ENCODE measurements around the gene LTBR.
"Not testable (repeated sequence)": the region's sequence is repeated elsewhere in the genome, so short reads cannot be mapped to it uniquely, and the experiment has no call there.

Gene LTBR

DNA sequence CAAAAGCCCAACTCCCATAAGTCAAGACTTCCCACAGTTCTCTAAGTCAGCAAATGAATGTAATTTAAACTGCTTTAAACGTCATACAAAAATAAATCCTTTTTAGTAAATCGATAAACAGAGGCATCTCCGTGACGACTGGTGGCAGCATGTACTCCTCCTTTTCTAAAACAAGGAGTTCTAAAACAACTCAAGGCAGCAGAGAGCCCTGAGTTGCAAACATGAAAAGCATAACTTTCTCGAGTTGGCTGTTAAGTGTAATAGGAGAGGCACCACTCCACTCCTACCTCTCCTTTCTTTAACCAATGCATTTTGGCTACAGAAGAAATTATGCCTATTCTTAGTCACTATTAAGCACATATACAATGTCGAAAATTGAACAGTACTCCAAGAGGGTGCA lies 22.0 kb downstream of the LTBR start:
- Histone ChIP-seq H3K4me3 (ENCODE audit: low read length) (no peak overlapping the region), H3K27ac (ENCODE audit: low read depth, low read length) (no peak overlapping the region), H3K27me3 (ENCODE audit: control insufficient read depth, insufficient read depth, low read length) (no peaks in the 10 kb centered on the region), H3K9ac (ENCODE audit: low read length) (no peak overlapping the region), H3K36me3 (ENCODE audit: control insufficient read depth, insufficient read depth, low read length) (no peaks in the 10 kb centered on the region), H3K4me1 (ENCODE audit: control insufficient read depth, insufficient read depth, low read length) (no peaks in the 10 kb centered on the region)

DNA sequence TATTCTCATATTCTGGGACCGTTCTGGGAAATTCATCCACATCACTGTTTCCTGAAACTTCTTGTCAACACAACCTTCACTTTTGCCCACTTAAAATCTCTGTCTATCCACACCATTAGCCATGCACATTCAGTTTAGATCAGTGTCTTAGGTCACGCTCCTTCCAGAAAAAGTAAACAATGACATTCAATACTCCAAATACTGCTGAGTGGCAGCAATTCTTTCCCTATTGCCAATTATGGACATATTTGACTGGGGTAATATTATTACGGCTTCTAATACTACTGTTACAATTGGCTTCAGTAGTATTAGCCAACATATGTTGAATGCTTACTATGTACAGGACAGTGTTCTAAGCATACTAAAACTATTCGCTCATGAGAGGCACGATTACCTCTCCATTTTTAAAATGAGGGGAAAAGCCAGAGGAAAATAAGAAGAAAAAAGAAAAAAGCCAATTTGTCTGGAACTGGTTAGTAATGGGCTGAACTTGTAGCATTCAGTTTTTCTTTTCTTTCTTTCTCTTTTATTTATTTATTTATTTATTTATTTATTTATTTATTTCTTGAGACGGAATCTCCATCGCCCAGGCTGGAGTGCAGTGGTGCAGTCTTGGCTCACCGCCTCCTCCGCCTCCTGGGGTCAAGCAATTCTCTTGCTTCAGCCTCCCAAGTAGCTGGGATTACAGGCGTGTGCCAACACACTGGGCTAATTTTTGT lies 23.4 kb downstream of the LTBR start:
- Histone ChIP-seq H3K4me1 (ENCODE audit: control insufficient read depth, insufficient read depth, low read length) (no peaks in the 10 kb centered on the region), H3K36me3 (ENCODE audit: control insufficient read depth, insufficient read depth, low read length) (no peaks in the 10 kb centered on the region), H3K9ac (ENCODE audit: low read length) (no peak overlapping the region), H3K4me3 (ENCODE audit: low read length) (no peak overlapping the region), H3K27me3 (ENCODE audit: control insufficient read depth, insufficient read depth, low read length) (no peaks in the 10 kb centered on the region), H3K27ac (ENCODE audit: low read depth, low read length) (no peak overlapping the region)

DNA sequence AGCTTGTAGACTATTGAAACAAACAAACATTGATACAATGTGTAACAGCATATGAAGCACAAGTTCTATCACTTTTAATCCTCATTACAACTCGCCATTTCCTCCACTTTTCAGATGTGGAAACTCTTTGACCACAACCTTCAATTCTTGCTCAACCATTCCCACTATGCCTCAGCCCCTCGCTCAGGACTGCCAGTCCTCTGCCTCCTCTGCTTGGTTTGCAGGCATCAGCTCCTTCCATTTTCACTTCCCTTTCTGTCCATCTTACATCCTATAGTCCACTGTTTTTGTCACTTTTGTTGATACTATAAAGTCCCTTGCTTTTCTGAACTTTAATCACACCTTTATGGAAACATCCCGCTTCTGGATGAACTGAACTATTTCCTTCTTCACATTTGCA lies 32.6 kb downstream of the LTBR start:
- H3K27ac ChIP-seq (ENCODE audit: low read depth, low read length), result no peak overlapping the region

DNA sequence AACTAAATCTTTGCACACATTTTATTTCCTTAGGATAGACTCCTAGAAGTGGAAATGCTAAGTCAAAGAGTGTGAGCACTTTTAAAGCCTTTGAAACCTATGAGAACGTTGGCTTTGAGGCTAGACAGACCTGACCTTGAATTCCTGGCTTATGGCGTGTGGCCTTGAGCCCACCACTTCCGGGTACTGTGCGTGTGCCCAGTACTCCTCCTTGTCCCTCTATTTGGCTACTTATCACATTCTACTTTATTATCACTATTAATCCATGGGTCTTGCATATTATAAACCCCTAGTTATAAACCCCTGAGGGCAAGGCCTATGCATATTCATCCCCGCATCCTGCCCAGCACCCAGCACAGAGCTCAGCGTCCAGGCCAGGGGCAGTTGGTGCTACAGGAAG lies 34.8 kb downstream of the LTBR start:
- H3K36me3 ChIP-seq (ENCODE audit: control insufficient read depth, insufficient read depth, low read length), result no peaks in the 10 kb centered on the region
- no peak overlapping the region for H3K27ac ChIP-seq (ENCODE audit: low read depth, low read length)
- H3K9ac ChIP-seq (ENCODE audit: low read length), result no peak overlapping the region
- H3K4me1 ChIP-seq (ENCODE audit: control insufficient read depth, insufficient read depth, low read length), result peaks cover 9% of the 10 kb centered on the region
- no peaks in the 10 kb centered on the region for H3K27me3 ChIP-seq (ENCODE audit: control insufficient read depth, insufficient read depth, low read length)
- no peak overlapping the region for H3K4me3 ChIP-seq (ENCODE audit: low read length)

More for the DNA sequence above, 32.6 kb downstream of the LTBR start:
- Histone ChIP-seq H3K27me3 (ENCODE audit: control insufficient read depth, insufficient read depth, low read length) (no peaks in the 10 kb centered on the region), H3K4me3 (ENCODE audit: low read length) (no peak overlapping the region), H3K4me1 (ENCODE audit: control insufficient read depth, insufficient read depth, low read length) (peaks cover 4% of the 10 kb centered on the region), H3K9ac (ENCODE audit: low read length) (no peak overlapping the region), H3K36me3 (ENCODE audit: control insufficient read depth, insufficient read depth, low read length) (no peaks in the 10 kb centered on the region)

DNA sequence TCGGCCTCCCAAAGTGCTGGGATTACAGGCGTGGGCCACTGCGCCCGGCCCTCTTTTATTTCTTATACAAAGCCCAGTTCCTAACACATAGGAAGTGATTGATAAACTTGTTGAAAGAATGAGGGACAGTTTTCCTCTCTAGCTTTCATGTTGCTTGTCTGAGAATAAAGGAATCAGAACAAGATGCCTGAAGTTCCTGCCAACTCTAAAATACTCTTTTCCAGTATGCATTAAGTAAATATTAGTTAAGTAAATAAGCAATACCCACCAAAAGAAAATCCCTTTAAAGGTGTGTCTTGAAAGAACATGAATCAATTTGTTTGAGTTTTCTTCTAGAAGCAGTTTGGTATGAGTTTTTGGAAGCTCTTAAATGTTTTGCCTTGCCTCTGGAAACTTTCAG lies 36.4 kb downstream of the LTBR start:
- H3K27ac ChIP-seq (ENCODE audit: low read depth, low read length), result no peak overlapping the region
- H3K4me1 ChIP-seq (ENCODE audit: control insufficient read depth, insufficient read depth, low read length), result peaks cover 13% of the 10 kb centered on the region
- H3K9ac ChIP-seq (ENCODE audit: low read length), result no peak overlapping the region
- no peak overlapping the region for H3K4me3 ChIP-seq (ENCODE audit: low read length)
- H3K36me3 ChIP-seq (ENCODE audit: control insufficient read depth, insufficient read depth, low read length), result no peaks in the 10 kb centered on the region
- H3K27me3 ChIP-seq (ENCODE audit: control insufficient read depth, insufficient read depth, low read length), result no peaks in the 10 kb centered on the region

DNA sequence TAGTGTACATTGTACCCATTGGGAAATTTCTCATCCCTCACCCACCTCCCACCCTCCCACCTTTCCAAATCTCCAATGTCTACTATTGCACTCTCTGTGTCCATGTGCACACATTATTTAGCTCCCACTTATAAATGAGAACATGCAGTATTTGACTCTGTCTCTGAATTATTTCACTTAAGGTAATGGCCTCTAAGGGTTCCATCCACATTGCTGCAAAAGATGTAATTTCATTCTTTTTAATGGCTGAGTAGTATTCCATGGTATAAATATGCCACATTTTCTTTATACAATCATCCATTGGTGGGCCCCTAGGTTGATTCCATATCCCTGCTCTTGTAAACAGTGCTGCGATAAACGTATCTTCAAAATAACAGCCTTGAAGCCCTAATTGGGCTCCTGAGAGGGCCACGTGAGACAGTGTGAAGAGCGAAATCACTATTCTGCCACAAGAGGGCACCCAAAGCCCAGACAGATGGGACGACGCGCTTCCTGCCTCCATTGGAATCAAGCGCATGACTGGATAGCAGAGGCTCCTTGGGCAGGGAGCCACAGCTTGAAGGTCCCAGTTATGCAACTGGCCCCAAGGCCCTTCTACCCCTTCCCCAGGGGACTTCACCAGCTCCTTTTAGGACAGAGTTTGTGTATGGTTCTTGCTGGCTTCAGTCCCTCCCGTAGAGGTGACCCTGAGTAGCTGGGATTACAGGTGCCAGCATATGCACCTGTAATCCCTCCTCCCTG lies 39.5 kb downstream of the LTBR start:
- Histone ChIP-seq H3K4me3 (ENCODE audit: low read length) (peak overlapping the region; percentile 36), H3K4me1 (ENCODE audit: control insufficient read depth, insufficient read depth, low read length) (peaks cover 13% of the 10 kb centered on the region), H3K9ac (ENCODE audit: low read length) (peak overlapping the region; percentile 49), H3K27me3 (ENCODE audit: control insufficient read depth, insufficient read depth, low read length) (no peaks in the 10 kb centered on the region), H3K36me3 (ENCODE audit: control insufficient read depth, insufficient read depth, low read length) (no peaks in the 10 kb centered on the region), H3K27ac (ENCODE audit: low read depth, low read length) (peak overlapping the region; percentile 68)

DNA sequence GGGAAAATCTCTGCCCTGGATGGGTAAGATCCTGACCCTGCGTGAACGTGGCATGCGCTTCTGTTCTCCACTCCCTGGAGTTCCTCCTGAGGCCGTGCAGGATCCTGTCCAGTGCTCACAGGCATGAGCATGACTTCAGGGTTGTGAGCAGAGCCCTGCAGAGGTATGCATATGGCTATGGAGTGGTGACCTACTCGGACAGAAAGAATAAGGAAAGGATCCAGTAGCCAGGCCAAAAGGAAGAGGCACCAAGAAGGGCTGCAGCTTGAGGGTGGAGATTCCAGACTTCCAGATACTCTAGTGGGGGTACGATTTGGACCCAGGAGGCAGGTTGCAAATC lies 40.0 kb downstream of the LTBR start:
- peak overlapping the region; percentile 68 for H3K27ac ChIP-seq (ENCODE audit: low read depth, low read length)
- peaks cover 13% of the 10 kb centered on the region for H3K4me1 ChIP-seq (ENCODE audit: control insufficient read depth, insufficient read depth, low read length)
- H3K36me3 ChIP-seq (ENCODE audit: control insufficient read depth, insufficient read depth, low read length), result no peaks in the 10 kb centered on the region
- H3K4me3 ChIP-seq (ENCODE audit: low read length), result peak overlapping the region; percentile 36
- H3K9ac ChIP-seq (ENCODE audit: low read length), result peak overlapping the region; percentile 49
- no peaks in the 10 kb centered on the region for H3K27me3 ChIP-seq (ENCODE audit: control insufficient read depth, insufficient read depth, low read length)

DNA sequence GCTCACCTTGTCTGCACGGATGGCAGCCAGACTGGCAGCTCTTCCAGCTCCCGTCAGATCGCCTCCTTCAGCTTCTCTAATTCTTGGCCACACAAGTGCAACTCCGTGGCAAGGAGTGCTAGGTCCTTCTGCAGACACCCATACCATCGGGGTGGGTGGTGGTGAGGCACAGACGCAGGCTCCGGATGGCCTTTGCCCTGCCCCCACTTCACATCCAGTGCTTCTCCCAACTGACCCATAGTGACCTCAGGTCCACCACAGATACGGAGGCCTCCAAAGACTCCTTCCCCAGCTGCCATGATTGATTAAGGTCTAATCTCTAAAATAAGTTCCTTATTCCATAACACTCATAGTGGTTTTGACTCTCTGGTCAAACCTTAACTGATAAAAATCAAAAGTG lies 40.9 kb downstream of the LTBR start:
- H3K9ac ChIP-seq (ENCODE audit: low read length), result no peak overlapping the region
- H3K27ac ChIP-seq (ENCODE audit: low read depth, low read length), result no peak overlapping the region
- H3K36me3 ChIP-seq (ENCODE audit: control insufficient read depth, insufficient read depth, low read length), result no peaks in the 10 kb centered on the region
- no peaks in the 10 kb centered on the region for H3K27me3 ChIP-seq (ENCODE audit: control insufficient read depth, insufficient read depth, low read length)
- no peak overlapping the region for H3K4me3 ChIP-seq (ENCODE audit: low read length)
- H3K4me1 ChIP-seq (ENCODE audit: control insufficient read depth, insufficient read depth, low read length), result peaks cover 14% of the 10 kb centered on the region

DNA sequence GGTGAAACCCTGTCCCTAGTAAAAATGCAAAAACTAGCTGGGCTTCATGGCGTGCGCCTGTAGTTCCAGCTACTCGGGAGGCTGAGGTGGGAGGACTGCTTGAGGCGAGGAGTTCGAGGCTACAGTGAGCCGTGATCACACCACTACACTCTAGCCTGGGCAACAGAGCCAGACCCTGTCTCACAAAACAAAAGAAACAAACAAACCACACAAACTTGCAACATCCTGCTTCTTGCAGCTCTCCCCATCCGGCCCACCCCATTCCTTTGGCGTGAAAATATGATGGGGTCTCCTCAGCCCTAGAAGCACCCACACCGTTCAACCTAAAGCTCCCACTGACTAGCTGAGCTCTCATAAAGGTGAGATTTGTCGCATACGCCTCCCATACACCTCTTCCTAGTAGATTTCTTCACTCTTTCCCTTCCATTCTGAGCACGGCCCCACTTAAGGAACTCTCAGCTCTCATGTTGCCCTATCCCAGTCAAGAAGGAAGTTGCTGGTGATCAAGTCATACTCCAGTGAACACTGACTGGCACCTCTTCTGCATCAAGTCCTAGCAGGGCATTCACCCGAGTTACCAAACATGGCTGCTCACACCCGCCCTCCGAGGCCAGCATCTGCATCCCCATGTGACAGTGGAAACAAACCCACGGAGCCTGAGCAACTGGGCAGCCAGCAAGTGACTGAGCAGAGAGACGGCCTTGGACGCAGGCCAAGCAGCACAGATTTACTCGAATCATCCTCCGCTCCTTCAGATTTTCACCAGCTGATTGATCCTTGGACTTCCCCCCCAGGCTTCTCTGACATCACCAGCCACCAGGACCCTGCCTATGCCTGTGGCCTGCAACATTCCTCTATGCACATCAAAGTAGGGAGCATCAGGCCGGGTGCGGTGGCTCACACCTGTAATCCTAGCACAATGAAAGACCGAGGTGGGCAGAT lies 41.9 kb downstream of the LTBR start:
- H3K36me3 ChIP-seq (ENCODE audit: control insufficient read depth, insufficient read depth, low read length), result no peaks in the 10 kb centered on the region
- H3K4me1 ChIP-seq (ENCODE audit: control insufficient read depth, insufficient read depth, low read length), result peaks cover 14% of the 10 kb centered on the region
- no peak overlapping the region for H3K9ac ChIP-seq (ENCODE audit: low read length)
- no peak overlapping the region for H3K27ac ChIP-seq (ENCODE audit: low read depth, low read length)
- no peaks in the 10 kb centered on the region for H3K27me3 ChIP-seq (ENCODE audit: control insufficient read depth, insufficient read depth, low read length)
- H3K4me3 ChIP-seq (ENCODE audit: low read length), result no peak overlapping the region

DNA sequence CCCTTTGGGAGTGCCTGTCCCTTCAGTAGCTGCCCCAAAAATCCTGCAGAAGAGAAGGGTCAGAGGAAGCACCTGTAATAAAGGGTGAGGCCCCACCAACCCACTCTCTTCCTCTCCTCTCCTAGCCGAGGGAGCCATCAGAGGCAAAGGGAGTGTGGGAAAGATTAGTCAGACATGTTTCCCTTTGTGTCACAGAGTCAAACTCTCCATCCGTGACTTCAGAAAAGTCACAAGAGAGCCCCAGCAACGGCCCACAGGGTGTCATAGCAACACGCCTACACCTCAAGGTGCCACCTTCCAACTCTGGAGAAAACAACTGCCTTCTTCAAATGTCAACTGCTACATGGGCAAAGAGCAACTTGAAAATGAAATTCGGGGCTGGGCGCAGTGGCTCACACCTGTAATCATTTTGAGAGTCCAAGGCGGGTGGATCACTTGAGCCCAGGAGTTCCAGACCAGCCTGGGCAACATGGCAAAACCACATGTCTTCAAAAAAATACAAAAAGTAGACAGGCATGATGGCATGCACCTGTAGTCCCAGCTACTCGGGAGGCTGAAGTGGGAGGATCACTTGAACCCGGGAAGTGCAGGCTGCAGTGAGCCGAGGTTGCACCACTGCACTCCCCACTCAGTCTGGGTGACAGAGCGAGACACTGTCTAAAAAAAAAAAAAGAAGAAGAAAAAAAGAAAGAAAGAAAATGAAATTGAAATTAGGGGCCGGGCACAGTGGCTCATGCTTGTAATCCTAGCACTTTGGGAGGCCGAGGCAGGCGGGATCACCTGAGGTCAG lies 43.1 kb downstream of the LTBR start:
- no peak overlapping the region for H3K9ac ChIP-seq (ENCODE audit: low read length)
- H3K4me1 ChIP-seq (ENCODE audit: control insufficient read depth, insufficient read depth, low read length), result peaks cover 14% of the 10 kb centered on the region
- H3K4me3 ChIP-seq (ENCODE audit: low read length), result no peak overlapping the region
- H3K36me3 ChIP-seq (ENCODE audit: control insufficient read depth, insufficient read depth, low read length), result no peaks in the 10 kb centered on the region
- H3K27me3 ChIP-seq (ENCODE audit: control insufficient read depth, insufficient read depth, low read length), result no peaks in the 10 kb centered on the region
- no peak overlapping the region for H3K27ac ChIP-seq (ENCODE audit: low read depth, low read length)

DNA sequence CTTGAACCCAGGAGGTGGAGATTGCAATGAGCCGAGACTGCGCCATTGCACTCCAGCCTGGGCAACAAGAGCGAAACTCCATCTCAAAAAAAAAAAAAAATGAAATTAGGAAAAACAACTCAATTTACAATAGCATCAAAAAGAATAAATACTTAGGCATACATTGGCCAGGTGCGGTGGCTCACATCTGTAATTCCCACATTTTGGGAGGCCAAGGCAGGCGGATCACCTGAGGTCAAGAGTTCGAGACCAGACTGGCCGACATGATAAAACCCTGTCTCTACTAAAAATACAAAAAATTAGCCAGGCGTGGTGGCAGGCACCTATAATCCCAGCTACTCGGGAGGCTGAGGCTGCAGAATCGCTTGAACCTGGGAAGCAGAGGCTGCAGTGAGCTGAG lies 43.8 kb downstream of the LTBR start:
- H3K9ac ChIP-seq (ENCODE audit: low read length); H3K27me3 ChIP-seq (ENCODE audit: control insufficient read depth, insufficient read depth, low read length); H3K27ac ChIP-seq (ENCODE audit: low read depth, low read length); H3K36me3 ChIP-seq (ENCODE audit: control insufficient read depth, insufficient read depth, low read length); H3K4me3 ChIP-seq (ENCODE audit: low read length): not testable (repeated sequence)
- peaks cover 14% of the 10 kb centered on the region for H3K4me1 ChIP-seq (ENCODE audit: control insufficient read depth, insufficient read depth, low read length)

DNA sequence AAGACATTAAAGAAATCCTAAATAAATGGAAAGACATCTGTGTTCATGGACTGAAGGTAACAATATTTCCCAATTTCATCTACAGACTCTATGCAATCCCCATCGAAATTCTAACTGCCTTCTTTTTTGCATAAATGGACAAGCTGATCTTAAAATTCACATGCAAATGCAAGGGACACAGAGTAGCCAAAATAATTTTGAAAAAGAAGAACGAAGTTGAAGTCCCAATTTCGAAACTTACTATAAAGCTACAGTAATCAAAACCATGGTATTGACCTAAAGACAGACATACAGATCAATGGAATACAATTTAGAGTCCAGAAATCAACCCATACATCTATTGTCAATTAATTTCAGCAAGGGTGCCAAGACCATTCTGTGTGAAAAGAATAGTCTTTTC lies 44.4 kb downstream of the LTBR start:
- no peaks in the 10 kb centered on the region for H3K36me3 ChIP-seq (ENCODE audit: control insufficient read depth, insufficient read depth, low read length)
- H3K27me3 ChIP-seq (ENCODE audit: control insufficient read depth, insufficient read depth, low read length), result no peaks in the 10 kb centered on the region
- peaks cover 13% of the 10 kb centered on the region for H3K4me1 ChIP-seq (ENCODE audit: control insufficient read depth, insufficient read depth, low read length)
- no peak overlapping the region for H3K27ac ChIP-seq (ENCODE audit: low read depth, low read length)
- no peak overlapping the region for H3K9ac ChIP-seq (ENCODE audit: low read length)
- H3K4me3 ChIP-seq (ENCODE audit: low read length), result no peak overlapping the region
